Right cardiac atrium (tissue), 5 donors: ENCODE data around the gene PDE4B. TPM values are rescaled to one million over a fixed set of nuclear protein-coding genes. Genes with fewer than 3 reads are reported as not detected.

Experiments used
- ATAC-seq, 2 donors: fragments of 200-7000 bp; cut with Tn5 transposase; one replicate each; pipeline versions ENCODE4 v1.8.0 to v1.9.1; 2020; ENCODE audit warnings: moderate library complexity in 2 of 2, mild to moderate bottlenecking in 1 of 2
- DNase-seq, 3 donors: peaks; one replicate each; pipeline ENCODE4 v3.0.0-alpha.2; 2020
- H3K27ac ChIP-seq: one replicate; pipeline ENCODE4 v1.5.1; 2013; ENCODE audit warnings: mild to moderate bottlenecking, low read length, control low read depth, moderate library complexity
- H3K27me3 ChIP-seq: one replicate; pipeline ENCODE4 v1.6.1; 2013; ENCODE audit not compliant: control insufficient read depth, insufficient read depth
- H3K4me1 ChIP-seq: one replicate; pipeline ENCODE4 v1.6.1; 2013; ENCODE audit warnings: low read length; ENCODE audit not compliant: control insufficient read depth, insufficient read depth
- H3K4me3 ChIP-seq: one replicate; pipeline ENCODE4 v1.5.1; 2013; ENCODE audit warnings: low read length, control low read depth
- H3K9me3 ChIP-seq: one replicate; pipeline ENCODE4 v1.6.1; 2013; ENCODE audit warnings: low read length; ENCODE audit not compliant: control insufficient read depth
- whole genome bisulfite sequencing: extraction: QIAGEN DNeasy Blood & Tissue Kit; methylation state at CpG from one replicate; pipeline ENCODE4 v1.1.7; 2013; 5-methylcytosine and 5-hydroxymethylcytosine counted together
- intact Hi-C, 4 donors: fragments of 100-400 bp; cut with DNase I; formaldehyde crosslinking; loops; one replicate each; pipeline versions ENCODE4 v1.11.0 to v1.14.0; 2022 to 2023
- polyA plus RNA-seq: library from polyadenylated mRNA; stranded (reverse); fragments of 200-250 nt; gene quantifications from one replicate; pipeline ENCODE4 v1.2.3, GENCODE V29; 2013
- total RNA-seq, 4 donors: library from RNA; stranded (reverse); fragmentation: NEBNext Ultra II Directional; extraction: Animal tissue kit (Norgen Biotek cat#: 25700); gene quantifications; one replicate each; pipeline ENCODE4 v1.2.1, GENCODE V29; 2021
- donor health status: healthy with polysubstance abuse.
- donor health status: DM: no; HTN: yes; CAD: no.
- donor health status: DM: no; HTN: no; CAD: no.
- donor health status: DM: no; HTN: yes; CAD: no; lungs with severe emphysema.
- donor health status: DM: yes; HTN: yes; CAD: no.

The PDE4B gene
- total and polyA plus RNA-seq, 5 donors = 8.2 to 37.5 (median 26.0) TPM

- no peak overlapping the region for H3K27ac ChIP-seq
- WGBS = 45% methylated on average over 2 of the region's 2 CpGs
- ATAC-seq = no peak
These were observed 88.4 kb downstream of the PDE4B start for GRCh38 chr1:65881067-65881594.

DNA sequence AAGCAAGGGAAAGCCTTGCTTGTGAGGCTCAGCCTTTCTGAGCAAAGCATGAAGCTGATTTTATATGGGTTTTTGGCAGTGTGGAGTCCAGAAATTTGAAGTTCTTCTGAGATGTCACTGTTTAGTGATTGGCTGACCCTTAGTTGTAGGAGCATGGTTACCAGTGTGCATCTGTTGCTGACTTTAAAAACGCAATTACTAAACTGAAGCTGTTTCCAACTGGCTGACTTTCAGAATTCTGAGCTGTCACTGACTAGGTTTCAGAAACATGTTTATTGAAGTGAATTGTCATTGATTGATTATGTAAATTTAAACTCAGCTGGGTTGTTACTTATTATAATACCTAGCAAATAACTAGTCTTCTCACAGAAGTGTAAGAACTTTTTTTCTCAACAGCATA is 89.4 kb downstream of the PDE4B start:
- no peaks in the 10 kb centered on the region for H3K4me1 ChIP-seq
- DNase-seq = no peak
- intact Hi-C loops = no loop called here
- ATAC-seq = no peak
- 46% methylated on average over 1 of the region's 1 CpG for WGBS
- H3K9me3 ChIP-seq = no peaks in the 10 kb centered on the region
- no peaks in the 10 kb centered on the region for H3K27me3 ChIP-seq
- H3K4me3 ChIP-seq = no peak overlapping the region
- H3K27ac ChIP-seq = no peak overlapping the region

More at GRCh38 chr1:65881067-65881594, 88.4 kb downstream of the PDE4B start:
- H3K27me3 ChIP-seq = no peaks in the 10 kb centered on the region
- H3K4me3 ChIP-seq = no peak overlapping the region
- no peak for DNase-seq
- no peaks in the 10 kb centered on the region for H3K9me3 ChIP-seq
- no peaks in the 10 kb centered on the region for H3K4me1 ChIP-seq
- intact Hi-C loops = no loop called here

DNA sequence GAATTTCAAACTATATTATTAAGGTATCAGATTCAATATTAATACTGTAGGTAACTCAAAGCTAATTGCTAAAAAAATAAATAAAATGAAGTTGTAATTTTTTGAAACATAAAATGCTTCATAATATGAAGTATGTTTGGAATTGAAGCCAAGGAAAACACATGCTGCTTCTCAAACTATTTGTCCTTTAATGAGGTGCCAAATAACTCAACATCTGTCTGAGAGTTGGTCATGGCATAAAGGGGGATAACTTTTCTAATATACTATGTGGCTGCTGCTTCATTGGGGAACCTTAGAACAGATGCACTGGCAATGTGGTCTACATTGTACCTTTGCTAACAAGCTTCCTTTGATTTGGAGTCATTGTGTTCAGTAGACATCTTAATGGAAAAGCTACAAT is 96.7 kb downstream of the PDE4B start:
- no peaks in the 10 kb centered on the region for H3K27me3 ChIP-seq
- no peak overlapping the region for H3K27ac ChIP-seq
- DNase-seq (no peak), ATAC-seq (no peak)
- H3K9me3 ChIP-seq = no peaks in the 10 kb centered on the region
- intact Hi-C loops = no loop called here
- no peak overlapping the region for H3K4me3 ChIP-seq
- H3K4me1 ChIP-seq = no peaks in the 10 kb centered on the region

- no peak for ATAC-seq
- no peak for DNase-seq
- intact Hi-C loops = no loop called here
- 22% methylated on average over 3 of the region's 3 CpGs for WGBS
- Histone ChIP-seq H3K27ac (no peak overlapping the region), H3K9me3 (no peaks in the 10 kb centered on the region), H3K4me1 (no peaks in the 10 kb centered on the region), H3K27me3 (no peaks in the 10 kb centered on the region), H3K4me3 (no peak overlapping the region)
These were observed 97.6 kb downstream of the PDE4B start for GRCh38 chr1:65890201-65890843.

- no peak for ATAC-seq
- Histone ChIP-seq H3K4me3 (no peak overlapping the region), H3K4me1 (no peaks in the 10 kb centered on the region), H3K27me3 (no peaks in the 10 kb centered on the region), H3K27ac (no peak overlapping the region), H3K9me3 (no peaks in the 10 kb centered on the region)
- intact Hi-C loops = no loop called here
- WGBS = 72% methylated on average over 8 of the region's 8 CpGs
- DNase-seq = no peak
These were observed 102.3 kb downstream of the PDE4B start for GRCh38 chr1:65894738-65895605.

GRCh38 chr1:65896721-65897120 is 104.0 kb downstream of the PDE4B start:
- ATAC-seq (no peak), DNase-seq (no peak)
- H3K4me3 ChIP-seq = no peak overlapping the region
- 48% methylated on average over 1 of the region's 1 CpG for WGBS
- intact Hi-C loops = no loop called here
- no peaks in the 10 kb centered on the region for H3K9me3 ChIP-seq
- no peaks in the 10 kb centered on the region for H3K4me1 ChIP-seq
- no peak overlapping the region for H3K27ac ChIP-seq
- no peaks in the 10 kb centered on the region for H3K27me3 ChIP-seq

DNA sequence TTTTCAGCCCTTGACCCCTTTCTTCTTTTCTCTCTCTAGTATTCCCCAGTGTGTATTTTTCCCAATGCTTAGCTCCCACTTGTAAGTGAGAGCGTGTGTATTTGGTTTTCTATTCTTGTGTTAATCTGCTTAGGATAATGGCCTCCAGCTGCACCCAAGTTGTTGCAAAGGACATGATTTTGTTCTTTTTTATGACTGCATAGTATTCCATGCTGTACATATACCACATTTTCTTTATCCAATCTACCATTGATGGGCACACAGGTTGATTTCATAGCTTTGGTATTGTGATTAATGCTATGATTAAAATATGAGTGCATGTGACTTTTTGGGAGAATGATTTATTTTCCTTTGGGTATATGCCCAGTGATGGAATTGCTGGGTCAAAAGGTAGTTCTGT is 104.8 kb downstream of the PDE4B start:
- Histone ChIP-seq H3K27ac (no peak overlapping the region), H3K9me3 (no peaks in the 10 kb centered on the region), H3K27me3 (no peaks in the 10 kb centered on the region), H3K4me3 (no peak overlapping the region), H3K4me1 (no peaks in the 10 kb centered on the region)
- no peak for DNase-seq
- WGBS = 90% methylated on average over 1 of the region's 1 CpG
- ATAC-seq = no peak
- intact Hi-C loops = no loop called here

DNA sequence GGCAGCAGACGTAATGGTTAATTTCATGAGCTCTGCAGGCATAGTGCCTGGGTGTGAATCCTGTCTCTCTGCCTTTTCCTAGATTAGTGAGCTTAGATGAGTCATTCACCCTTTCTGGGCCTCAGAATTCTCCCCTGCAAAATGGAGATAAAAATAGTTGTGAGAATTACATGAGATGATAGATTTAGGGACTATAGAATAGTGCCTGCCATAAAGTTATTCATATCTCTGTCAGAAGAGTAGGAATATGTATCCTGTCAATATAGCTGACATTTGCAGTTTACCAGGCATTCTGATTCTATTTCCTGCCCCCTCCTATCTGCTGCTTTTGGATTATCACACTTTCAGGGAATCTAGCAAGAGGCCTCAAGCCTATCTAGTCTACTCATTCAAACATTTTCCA is 112.0 kb downstream of the PDE4B start:
- intact Hi-C loops = no loop called here
- DNase-seq (no peak), ATAC-seq (no peak)
- no peaks in the 10 kb centered on the region for H3K27me3 ChIP-seq
- no peaks in the 10 kb centered on the region for H3K4me1 ChIP-seq
- WGBS = 31% methylated on average over 1 of the region's 1 CpG
- H3K9me3 ChIP-seq = no peaks in the 10 kb centered on the region
- no peak overlapping the region for H3K27ac ChIP-seq
- H3K4me3 ChIP-seq = no peak overlapping the region

- H3K27me3 ChIP-seq = no peaks in the 10 kb centered on the region
- intact Hi-C loops = no loop called here
- H3K4me1 ChIP-seq = no peaks in the 10 kb centered on the region
- DNase-seq (no peak), ATAC-seq (no peak)
- no peaks in the 10 kb centered on the region for H3K9me3 ChIP-seq
- no peak overlapping the region for H3K27ac ChIP-seq
- 63% methylated on average over 2 of the region's 2 CpGs for WGBS
- no peak overlapping the region for H3K4me3 ChIP-seq
These were observed 117.7 kb downstream of the PDE4B start for GRCh38 chr1:65910432-65910831.

DNA sequence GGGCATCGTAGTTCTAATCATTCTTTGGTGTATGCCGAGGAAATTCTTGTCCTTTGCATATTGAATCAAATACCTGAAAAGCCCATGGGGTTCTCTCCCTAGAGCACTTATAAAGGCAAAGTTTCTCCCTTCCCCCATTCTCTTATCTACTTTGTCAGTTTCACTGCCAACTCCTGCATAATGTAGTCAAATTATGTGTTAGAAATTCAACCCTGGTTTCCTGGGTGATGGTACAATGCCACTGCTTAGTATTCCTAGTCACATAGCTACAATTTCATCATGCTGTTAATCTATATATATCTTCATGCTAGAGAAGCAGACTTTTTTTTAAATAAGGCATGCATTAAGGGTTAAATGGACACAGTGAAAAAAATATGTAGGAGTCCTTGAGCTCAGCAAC is 119.0 kb downstream of the PDE4B start:
- Histone ChIP-seq H3K4me1 (no peaks in the 10 kb centered on the region), H3K4me3 (no peak overlapping the region), H3K9me3 (no peaks in the 10 kb centered on the region), H3K27ac (no peak overlapping the region), H3K27me3 (no peaks in the 10 kb centered on the region)
- no peak for ATAC-seq
- no peak for DNase-seq
- intact Hi-C loops = no loop called here
- WGBS = 56% methylated on average over 2 of the region's 2 CpGs

- no peaks in the 10 kb centered on the region for H3K27me3 ChIP-seq
- no peaks in the 10 kb centered on the region for H3K9me3 ChIP-seq
- H3K4me1 ChIP-seq = no peaks in the 10 kb centered on the region
- H3K27ac ChIP-seq = no peak overlapping the region
- no peak overlapping the region for H3K4me3 ChIP-seq
- intact Hi-C loops = no loop called here
- WGBS = 49% methylated on average over 4 of the region's 4 CpGs
- DNase-seq (no peak), ATAC-seq (no peak)
These were observed 125.9 kb downstream of the PDE4B start for GRCh38 chr1:65918564-65918963.
